ENCODE data around the gene EFCAB14.

Gene EFCAB14

GRCh38 chr1:46677339-46677738 is 41.6 kb downstream of the EFCAB14 start:
- Histone ChIP-seq H3F3A (ENCODE audit: insufficient read depth, low read length) (no peaks in the 10 kb centered on the region), H3K36me3 (ENCODE audit: insufficient read depth, low read length) (peaks cover 53% of the 10 kb centered on the region), H3K79me2 (ENCODE audit: insufficient read depth, low read length) (no peaks in the 10 kb centered on the region), H3K4me2 (ENCODE audit: low read length) (no peak overlapping the region), H3K9ac (ENCODE audit: low read length) (no peak overlapping the region), H2AFZ (ENCODE audit: low read length) (no peak overlapping the region), H4K20me1 (ENCODE audit: insufficient read depth, low read length) (no peaks in the 10 kb centered on the region), H3K9me3 (ENCODE audit: low read length) (no peaks in the 10 kb centered on the region), H3K27me3 (ENCODE audit: insufficient read depth, low read length) (no peaks in the 10 kb centered on the region), H3K9me2 (ENCODE audit: low read depth, low read length) (no peaks in the 10 kb centered on the region), H3K4me1 (ENCODE audit: insufficient read depth, low read length, severe bottlenecking) (no peaks in the 10 kb centered on the region), H3K27ac (ENCODE audit: low read depth, low read length, poor library complexity, severe bottlenecking) (no peak overlapping the region), H3K4me3 (ENCODE audit: low read depth, low read length, poor library complexity, severe bottlenecking) (no peak overlapping the region)
- TF ChIP-seq EZH2 (IDR thresholded peaks at IDR 0.05; ENCODE audit: borderline replicate concordance, low read length), result no peak
- TF ChIP-seq CTCF (IDR thresholded peaks at IDR 0.05; ENCODE audit: low read length), result no peak

GRCh38 chr1:46676531-46676930 is 42.4 kb downstream of the EFCAB14 start:
- no peaks in the 10 kb centered on the region for H4K20me1 ChIP-seq (ENCODE audit: insufficient read depth, low read length)
- H3K27me3 ChIP-seq (ENCODE audit: insufficient read depth, low read length), result no peaks in the 10 kb centered on the region
- H2AFZ ChIP-seq (ENCODE audit: low read length), result no peak overlapping the region
- no peaks in the 10 kb centered on the region for H3K9me3 ChIP-seq (ENCODE audit: low read length)
- H3K27ac ChIP-seq (ENCODE audit: low read depth, low read length, poor library complexity, severe bottlenecking), result no peak overlapping the region
- H3K4me1 ChIP-seq (ENCODE audit: insufficient read depth, low read length, severe bottlenecking), result no peaks in the 10 kb centered on the region
- peaks cover 44% of the 10 kb centered on the region for H3K36me3 ChIP-seq (ENCODE audit: insufficient read depth, low read length)
- H3K4me3 ChIP-seq (ENCODE audit: low read depth, low read length, poor library complexity, severe bottlenecking), result no peak overlapping the region
- H3K79me2 ChIP-seq (ENCODE audit: insufficient read depth, low read length), result no peaks in the 10 kb centered on the region
- no peaks in the 10 kb centered on the region for H3F3A ChIP-seq (ENCODE audit: insufficient read depth, low read length)
- H3K9ac ChIP-seq (ENCODE audit: low read length), result no peak overlapping the region
- no peaks in the 10 kb centered on the region for H3K9me2 ChIP-seq (ENCODE audit: low read depth, low read length)
- TF ChIP-seq CTCF (IDR thresholded peaks at IDR 0.05; ENCODE audit: low read length) (no peak), EZH2 (IDR thresholded peaks at IDR 0.05; ENCODE audit: borderline replicate concordance, low read length) (no peak)
- H3K4me2 ChIP-seq (ENCODE audit: low read length), result no peak overlapping the region

GRCh38 chr1:46675549-46676314 is 43.2 kb downstream of the EFCAB14 start:
- Histone ChIP-seq H2AFZ (ENCODE audit: low read length) (no peak overlapping the region), H4K20me1 (ENCODE audit: insufficient read depth, low read length) (no peaks in the 10 kb centered on the region), H3K4me3 (ENCODE audit: low read depth, low read length, poor library complexity, severe bottlenecking) (no peak overlapping the region), H3K9ac (ENCODE audit: low read length) (no peak overlapping the region), H3K4me2 (ENCODE audit: low read length) (no peak overlapping the region), H3F3A (ENCODE audit: insufficient read depth, low read length) (no peaks in the 10 kb centered on the region), H3K27me3 (ENCODE audit: insufficient read depth, low read length) (no peaks in the 10 kb centered on the region), H3K36me3 (ENCODE audit: insufficient read depth, low read length) (peaks cover 36% of the 10 kb centered on the region), H3K27ac (ENCODE audit: low read depth, low read length, poor library complexity, severe bottlenecking) (no peak overlapping the region), H3K4me1 (ENCODE audit: insufficient read depth, low read length, severe bottlenecking) (no peaks in the 10 kb centered on the region), H3K9me2 (ENCODE audit: low read depth, low read length) (no peaks in the 10 kb centered on the region), H3K79me2 (ENCODE audit: insufficient read depth, low read length) (no peaks in the 10 kb centered on the region), H3K9me3 (ENCODE audit: low read length) (no peaks in the 10 kb centered on the region)
- no peak for TF ChIP-seq EZH2 (IDR thresholded peaks at IDR 0.05; ENCODE audit: borderline replicate concordance, low read length)
- TF ChIP-seq CTCF (IDR thresholded peaks at IDR 0.05; ENCODE audit: low read length), result no peak

Data from OCI-LY1 (cell line).